CMK (cell line): ENCODE results near the gene CRY2.
A peak's percentile ranks its signal among the peaks of the same experiment; 100 is the strongest.
"Not testable (repeated sequence)": the region's sequence is repeated elsewhere in the genome, so short reads cannot be mapped to it uniquely, and the experiment has no call there.

Source experiments
- DNase-seq: peaks from one replicate; pipeline ENCODE4 v3.0.0-alpha.2; 2010; ENCODE audit warnings: low read depth

The CRY2 gene

DNA sequence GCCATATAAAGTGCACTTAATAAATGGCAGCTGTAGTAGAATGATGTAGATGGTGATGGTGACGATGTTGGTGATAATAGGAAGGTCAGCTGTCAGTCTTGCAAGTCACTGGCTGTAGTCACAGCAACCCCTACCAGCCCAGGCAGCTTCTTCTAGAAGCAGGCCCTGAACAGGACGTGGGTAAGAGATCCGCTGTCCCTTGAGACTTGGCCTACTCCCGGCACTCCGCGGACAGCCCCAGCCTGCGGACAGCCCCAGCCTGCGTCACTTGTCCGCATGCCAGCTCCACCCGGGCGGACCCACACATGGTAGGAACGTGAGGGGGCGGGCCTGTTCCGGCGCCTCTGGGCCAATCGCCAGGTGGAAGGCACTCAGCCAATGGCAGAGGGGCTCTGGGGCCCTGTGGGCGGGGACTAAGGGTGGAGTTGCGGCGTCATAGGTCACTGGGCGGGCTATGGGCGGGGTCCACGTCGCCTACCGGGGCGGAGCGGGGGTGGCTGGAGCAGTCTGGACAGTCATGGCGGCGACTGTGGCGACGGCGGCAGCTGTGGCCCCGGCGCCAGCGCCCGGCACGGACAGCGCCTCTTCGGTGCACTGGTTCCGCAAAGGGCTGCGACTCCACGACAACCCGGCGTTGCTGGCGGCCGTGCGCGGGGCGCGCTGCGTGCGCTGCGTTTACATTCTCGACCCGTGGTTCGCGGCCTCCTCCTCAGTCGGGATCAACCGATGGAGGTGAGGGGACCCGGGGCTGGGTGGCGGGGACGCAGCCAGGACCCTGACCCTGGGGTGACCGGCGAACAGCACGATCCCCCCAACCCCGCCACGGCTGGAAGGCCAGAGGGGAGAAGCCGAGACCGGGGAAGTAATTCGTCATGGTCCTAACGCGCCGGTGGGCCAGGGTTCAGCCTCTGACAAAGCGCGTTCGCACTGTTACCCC, at the start of gene CRY2:
Gene CRY2, plus strand, starts transcription at position 502 of the 937 bp plus-strand sequence. Its CDS starts 16 bp downstream, at position 518.
- DNase-seq: peak; percentile 93

DNA sequence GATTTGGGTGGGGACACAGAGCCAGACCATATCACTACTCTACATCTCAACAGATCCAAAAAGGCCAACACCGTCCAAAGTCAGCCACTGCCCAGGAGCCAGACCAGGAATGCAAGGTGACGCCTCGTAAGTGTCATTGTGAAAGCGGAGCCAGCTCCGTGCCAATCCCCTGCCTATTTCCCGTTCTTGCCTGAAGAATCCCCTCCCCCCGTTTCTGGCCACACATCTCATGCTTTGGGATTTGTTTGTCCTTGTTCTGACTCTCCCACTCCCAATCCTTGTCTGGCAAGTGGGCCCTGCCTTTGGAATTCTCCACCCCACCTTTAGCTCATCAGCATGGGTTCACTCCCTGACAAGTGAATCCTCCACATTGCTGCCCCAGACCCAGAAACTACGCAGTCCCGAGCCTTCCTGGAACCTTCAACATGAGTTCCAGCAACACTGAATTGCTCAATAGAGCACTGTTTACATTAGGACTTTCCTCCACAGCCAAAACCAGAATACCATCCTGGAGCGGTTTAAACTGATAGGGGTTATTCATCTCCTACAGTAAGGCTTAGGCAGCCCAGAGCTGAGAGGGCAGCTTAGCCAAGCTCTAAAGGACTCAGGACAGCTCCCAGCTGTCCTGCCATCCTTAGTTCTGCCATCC, 48.4 kb upstream of the CRY2 start:
- DNase-seq: no peak

DNA sequence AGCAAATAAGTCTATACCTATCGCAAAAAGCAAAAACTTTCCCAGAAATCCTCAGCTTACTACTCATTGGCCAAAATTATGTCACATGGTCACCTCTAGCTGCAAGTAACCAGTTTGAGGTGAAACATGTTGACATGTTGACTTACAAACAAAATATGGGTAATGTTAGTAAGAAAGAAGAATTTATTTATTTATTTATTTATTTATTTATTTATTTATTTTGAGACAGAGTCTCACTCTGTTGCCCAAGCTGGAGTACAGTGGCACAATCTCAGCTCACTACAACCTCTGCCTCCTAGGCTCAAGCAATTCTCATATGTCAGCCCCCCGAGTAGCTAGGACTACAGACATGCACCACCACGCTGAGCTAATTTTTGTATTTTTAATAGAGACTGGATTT, 47.7 kb upstream of the CRY2 start:
- no peak for DNase-seq

DNA sequence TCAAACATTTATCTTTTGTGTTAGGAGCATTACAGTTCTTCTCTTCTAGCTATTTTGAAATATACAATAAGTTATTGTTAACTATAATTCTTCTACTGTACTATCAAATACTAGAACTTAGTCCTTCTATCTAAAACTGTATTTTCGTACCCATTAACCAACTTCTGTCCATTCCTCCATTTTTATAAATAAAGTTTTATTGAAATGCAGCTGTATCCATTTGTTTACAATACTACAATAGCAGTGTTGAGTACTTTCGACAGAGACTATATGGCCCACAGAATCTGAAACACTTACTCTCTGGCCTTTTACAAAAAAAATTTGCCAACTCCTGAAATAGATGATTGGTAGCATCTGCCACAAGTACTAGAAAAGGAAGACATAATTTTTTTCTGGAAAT, 47.0 kb upstream of the CRY2 start:
- DNase-seq: no peak

DNA sequence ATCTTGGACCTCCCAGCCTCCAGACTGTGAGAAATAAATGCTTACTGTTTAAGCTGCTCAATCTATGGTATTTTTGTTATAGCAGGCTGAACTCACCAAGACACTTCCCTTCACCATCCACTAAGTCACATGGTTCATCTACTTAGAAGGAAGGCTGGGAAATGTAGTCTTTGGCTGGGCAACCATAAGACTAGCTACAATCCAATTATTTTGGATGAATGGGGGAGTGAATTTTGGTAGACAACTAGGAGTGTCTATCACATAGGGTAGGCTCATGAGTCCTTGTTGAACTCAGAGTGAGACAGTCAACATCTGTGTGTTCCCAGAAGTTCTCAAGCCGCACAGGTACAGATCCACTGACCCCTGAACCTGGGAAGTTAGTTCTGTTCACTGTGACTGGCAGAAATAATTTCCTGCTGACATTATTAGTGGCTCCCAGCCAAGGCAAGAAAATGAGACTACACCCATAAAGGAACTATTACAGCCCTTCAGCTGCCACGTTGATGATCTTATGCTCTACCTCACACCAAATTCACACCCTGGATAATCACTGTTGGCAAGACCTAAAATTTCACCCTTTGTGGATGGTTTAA, 45.5 kb upstream of the CRY2 start:
- DNase-seq: no peak

DNA sequence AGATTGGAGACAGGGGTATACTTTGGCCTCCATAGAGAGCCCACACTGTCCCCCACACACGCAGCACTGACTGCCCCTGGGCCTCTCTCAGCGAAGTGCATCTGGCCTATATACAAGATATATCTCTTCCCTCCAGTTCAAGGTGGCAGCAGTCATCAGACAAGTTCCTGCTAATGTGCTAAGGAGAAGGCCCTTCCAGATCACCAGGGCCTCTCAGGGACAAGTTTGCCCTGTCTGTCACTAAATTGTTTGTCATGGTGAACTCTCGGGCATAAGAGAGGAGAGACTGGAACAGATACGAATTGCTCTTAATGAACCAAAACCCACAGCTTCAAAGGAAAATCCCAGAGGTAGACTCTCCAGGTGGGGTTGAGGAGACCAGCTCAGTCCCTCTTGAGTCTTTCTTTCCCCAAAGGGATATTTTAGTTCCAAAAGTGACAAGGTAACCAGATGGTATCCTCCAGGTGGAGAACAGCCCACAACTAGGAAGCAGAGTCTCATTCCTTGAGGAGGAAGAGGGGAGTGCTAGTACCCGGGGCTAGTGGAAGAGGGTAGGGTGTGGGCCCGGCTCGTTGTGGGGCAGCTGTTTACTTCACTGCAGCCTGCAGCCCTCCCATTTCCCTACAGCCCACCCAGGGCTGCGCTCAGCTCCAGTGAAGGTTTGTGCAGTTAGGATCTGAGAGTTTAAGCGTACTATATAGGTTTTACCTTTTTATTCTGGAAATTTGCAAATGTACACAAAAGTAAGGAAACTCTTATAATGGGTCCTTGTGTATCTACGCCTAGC, 44.6 kb upstream of the CRY2 start:
- DNase-seq: no peak

DNA sequence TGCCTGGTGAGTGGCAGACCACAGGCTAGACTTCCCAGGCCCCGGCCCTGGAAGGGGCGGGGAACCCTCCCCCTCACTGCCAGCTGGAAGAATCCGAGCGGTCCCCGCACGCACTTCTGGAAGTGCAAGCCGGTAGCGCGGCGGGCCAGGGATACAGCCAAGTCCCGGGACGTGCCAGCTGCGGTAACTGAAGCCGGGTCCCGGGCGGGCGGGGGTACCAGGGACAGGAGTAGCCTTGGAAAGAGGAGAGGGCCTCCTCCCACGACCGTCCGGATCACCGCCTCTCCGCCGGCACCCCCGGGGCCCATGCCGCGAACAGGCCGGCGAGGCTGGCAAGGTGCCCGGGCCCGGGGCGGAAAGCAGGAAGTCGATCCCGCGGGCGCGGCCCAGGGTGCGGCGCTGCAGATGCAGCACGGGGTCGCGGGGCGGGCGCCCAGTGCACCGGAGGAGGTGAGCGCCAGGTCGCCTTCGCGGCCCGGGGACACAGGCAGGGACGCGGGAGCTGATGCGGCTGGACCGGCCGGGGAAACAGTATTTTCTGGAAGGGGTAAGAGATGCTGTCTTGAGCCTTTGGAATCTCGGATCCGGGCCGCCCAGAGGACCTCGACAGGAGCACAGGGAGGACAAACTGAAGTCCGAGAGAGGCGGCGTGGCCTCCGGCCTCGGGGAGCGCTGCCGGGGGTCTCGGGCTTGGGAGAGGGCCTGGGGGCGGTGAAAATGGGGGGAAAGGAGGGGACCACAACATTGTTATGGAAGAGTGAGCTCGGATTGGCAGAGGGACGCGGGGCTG, 43.1 kb upstream of the CRY2 start:
- peak; percentile 24 for DNase-seq

DNA sequence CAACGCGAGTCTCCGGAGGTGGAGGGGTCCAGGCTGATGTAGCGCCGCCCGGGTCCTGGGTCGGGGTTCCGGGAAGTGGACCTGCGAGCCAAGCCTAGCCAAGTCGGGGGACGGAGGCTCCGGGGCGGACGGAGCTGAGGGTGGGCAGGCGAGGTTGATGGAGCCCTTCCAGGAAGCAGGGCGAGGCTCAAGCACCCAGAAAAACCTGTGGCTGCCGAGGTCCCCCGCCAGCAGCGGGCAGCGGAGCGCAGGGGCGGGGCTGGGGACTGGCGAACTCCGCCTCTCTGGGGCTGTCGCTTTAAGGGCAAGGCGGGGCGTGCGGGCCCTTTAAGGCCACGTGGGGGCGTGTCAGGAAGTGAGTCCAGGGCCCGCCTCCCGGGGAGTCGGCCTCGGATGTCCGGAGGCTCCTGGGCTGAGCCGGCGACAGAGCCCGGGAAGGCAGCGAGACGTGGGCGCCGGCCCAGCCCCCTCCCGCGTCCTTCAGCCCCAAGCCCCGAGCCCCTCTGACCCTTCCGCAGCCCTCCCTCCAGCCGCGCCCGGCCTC, 42.4 kb upstream of the CRY2 start, which contains the start of gene SLC35C1:
Gene SLC35C1, plus strand, starts transcription at position 389 of the 544 bp plus-strand sequence. CDS start 653 bp downstream, outside the sequence.
- peak; percentile 82 for DNase-seq

DNA sequence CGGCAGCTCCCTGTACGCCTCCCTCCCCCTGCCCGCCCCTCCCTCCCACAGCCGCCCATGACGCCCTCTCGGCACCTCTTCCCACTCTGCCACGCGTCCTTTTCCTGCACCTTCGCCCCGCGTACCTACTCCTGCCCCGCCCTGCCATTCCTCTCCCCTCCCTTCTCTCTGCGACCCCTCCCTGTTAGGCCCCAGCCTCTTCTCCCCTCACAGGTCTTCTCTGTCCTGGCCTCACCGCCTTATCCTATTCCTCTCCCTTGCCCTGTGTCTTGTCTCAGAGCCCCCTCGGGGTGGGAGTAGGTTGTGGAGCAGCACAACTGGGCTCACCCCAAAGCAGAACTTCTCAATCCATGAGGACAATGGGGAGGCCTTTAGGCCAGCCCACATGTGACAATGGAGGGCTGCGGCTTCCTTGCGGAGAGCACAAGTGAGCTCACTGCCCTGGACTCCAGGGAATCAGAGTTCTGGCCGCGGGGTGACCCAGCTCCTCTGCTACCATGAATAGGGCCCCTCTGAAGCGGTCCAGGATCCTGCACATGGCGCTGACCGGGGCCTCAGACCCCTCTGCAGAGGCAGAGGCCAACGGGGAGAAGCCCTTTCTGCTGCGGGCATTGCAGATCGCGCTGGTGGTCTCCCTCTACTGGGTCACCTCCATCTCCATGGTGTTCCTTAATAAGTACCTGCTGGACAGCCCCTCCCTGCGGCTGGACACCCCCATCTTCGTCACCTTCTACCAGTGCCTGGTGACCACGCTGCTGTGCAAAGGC, 41.8 kb upstream of the CRY2 start:
- no peak for DNase-seq

DNA sequence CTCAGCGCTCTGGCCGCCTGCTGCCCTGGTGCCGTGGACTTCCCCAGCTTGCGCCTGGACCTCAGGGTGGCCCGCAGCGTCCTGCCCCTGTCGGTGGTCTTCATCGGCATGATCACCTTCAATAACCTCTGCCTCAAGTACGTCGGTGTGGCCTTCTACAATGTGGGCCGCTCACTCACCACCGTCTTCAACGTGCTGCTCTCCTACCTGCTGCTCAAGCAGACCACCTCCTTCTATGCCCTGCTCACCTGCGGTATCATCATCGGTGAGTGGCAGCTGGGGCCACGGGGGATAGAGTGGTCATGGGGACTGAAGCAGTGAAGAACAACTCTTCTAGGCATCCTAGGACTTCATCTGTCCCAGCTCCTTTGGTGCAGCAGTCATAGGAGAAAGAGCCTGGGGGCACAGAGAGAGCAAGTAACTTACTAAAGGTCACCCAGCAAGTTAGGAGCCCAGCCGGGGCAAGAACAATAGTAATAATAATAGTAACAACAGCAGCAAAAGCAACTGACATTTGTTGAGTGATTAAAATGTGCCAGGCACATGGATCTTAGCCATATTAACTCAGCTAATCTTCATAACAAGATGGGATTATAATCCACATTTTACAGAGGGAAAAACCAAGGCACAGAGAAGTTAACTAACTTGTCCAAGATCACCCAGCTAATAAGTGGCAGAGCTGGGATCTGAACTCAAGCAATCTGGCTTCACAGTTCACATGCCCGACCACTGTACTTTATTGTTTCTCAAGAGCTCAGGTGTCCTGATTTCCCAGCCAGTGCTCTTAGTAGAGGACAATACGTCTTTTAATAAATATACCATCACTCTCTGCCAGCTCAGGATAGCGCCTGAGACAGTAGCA, 41.0 kb upstream of the CRY2 start:
- no peak for DNase-seq

DNA sequence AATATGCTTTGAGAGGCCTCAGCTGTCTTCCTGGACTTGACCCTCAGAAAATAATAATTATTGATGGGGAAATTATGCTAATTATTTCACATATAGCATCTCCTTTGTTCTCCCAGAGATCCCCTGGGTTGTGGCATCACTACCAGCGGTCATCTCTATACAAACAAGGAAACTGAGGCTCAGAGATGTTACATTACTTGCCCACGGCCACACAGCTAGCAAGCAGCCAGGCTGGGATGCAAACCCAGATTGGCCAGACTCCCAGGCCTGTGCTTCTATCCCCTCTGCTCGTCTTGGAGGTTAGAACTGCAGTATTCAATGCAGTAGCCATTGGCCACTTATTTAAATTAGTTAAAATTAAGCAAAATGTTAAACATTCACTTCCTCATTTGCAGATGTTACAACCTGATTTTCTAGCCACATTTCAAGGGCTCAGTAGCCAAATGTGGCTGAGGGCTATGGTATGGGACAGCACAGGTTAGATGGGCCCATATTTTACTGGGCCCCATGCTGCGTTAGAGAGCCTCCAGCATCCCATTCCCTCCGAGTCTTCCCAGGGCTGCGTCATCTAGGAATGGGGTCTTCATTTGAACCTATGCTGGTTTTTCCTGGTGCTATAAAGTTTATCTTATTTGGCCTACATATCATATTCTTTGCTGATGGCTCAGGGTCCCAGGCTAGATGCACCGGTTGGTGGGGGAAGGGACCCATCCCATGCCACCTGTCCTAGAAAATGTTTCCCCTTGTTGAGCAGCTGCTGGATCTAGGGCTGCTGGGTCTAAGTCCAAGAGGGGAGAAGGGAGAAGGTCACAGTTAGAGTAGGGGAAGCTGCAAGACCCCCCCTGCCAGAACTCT, 40.1 kb upstream of the CRY2 start:
- no peak for DNase-seq

DNA sequence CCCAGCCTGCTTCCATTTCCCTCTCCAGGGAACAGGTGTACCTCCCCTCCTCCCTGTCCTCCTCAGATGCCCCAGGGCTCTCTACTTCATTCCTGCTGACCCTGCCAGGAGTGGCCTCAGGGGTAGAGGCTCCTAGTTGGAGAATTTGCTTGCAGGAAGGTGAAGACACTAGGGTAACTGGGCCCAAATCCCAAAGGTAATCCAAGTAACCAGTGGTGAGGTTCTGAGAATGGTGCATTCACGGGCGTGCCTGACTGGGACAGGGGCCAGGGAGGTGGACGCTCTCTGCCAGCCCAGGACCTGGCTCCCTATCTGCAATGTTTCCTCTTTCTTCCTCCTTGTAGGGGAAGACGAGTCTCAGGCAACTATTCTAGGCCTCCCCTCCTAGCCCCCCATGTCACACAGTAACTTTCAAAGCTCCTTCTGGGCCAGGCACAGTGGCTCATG, 39.5 kb upstream of the CRY2 start:
- no peak for DNase-seq

DNA sequence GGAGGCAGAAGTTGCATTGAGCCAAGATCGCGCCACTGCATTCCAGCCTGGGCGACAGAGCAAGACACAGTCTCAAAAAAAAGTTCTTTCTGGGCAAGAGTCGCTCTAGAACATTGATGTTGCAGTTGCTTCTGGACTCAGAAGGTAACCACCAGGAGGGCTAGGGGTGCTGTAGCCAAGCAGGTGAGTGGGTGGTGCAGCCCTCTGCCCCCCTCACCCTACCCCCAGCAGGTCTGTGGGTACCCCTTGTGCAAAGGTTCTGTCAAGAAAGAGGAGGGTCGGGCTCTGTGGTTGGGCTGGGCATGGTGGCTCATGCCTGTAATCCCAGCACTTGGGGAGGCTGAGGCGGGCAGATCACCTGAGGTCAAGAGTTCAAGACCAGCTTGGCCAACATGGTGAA, 38.8 kb upstream of the CRY2 start:
- not testable (repeated sequence) for DNase-seq

DNA sequence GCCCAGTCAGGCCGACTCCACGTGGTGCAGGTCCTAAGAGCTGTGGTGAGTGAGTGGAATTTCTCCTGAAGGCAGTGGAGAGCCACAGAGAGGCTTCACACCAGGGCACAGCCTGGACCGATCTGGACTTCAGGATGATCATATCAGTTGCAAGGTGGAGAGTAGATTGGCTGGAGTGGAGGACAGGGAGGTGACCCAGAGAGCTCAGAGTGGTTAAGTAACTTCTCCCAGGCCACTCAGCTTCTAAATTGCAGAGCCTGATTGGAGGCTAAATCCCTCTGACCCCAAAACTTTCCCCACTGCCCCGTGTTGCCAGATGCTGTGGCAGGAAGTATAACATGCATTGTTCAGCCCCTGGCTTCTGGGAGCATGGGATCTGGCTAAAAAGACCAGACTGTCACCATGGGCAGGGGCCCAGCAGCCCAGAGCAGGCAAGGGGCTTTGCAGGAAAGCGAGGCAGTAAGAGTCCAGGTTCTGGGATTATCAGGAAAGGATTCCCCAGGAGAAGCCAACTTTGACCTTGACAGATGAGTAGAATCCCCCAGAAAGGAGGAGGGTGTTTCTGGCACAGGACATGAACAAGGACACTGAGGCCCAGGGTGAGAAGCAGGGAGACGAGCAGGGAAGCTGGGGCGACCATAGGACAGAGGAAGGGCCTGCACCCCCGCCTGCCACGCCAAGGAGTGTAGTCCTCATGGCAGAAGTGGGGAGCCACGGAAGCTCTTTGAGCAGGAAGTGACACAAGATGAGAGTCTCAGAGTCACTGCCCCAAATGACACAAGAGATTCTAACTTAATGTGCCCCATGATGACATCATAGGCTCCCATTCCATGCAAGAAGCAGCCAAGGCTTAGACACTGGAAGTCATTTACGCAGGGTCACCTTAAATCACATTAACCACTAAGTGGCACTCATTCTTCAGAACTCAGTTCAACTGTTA, 37.5 kb upstream of the CRY2 start:
- no peak for DNase-seq

DNA sequence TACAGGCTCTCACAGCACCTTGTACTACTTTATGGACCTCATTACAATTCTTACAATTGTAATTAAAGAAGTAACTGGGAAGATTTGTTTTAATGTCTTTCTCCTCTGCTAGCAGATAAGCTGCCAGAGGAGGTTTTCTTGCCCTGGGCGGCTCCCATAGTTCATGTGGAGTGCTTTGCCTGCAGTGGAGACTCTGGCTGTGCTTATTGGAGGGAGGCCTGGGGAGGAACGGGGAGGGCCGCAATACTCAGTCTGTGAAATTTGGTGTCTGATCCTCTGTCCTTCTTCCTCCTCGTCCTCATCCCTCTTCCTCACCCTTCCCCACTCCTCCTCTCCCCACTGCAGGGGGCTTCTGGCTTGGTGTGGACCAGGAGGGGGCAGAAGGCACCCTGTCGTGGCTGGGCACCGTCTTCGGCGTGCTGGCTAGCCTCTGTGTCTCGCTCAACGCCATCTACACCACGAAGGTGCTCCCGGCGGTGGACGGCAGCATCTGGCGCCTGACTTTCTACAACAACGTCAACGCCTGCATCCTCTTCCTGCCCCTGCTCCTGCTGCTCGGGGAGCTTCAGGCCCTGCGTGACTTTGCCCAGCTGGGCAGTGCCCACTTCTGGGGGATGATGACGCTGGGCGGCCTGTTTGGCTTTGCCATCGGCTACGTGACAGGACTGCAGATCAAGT, 36.7 kb upstream of the CRY2 start:
- no peak for DNase-seq

DNA sequence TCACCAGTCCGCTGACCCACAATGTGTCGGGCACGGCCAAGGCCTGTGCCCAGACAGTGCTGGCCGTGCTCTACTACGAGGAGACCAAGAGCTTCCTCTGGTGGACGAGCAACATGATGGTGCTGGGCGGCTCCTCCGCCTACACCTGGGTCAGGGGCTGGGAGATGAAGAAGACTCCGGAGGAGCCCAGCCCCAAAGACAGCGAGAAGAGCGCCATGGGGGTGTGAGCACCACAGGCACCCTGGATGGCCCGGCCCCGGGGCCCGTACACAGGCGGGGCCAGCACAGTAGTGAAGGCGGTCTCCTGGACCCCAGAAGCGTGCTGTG, 36.2 kb upstream of the CRY2 start:
- DNase-seq: no peak
